Measurements from ENCODE around the gene MSANTD1.

The MSANTD1 gene

DNA sequence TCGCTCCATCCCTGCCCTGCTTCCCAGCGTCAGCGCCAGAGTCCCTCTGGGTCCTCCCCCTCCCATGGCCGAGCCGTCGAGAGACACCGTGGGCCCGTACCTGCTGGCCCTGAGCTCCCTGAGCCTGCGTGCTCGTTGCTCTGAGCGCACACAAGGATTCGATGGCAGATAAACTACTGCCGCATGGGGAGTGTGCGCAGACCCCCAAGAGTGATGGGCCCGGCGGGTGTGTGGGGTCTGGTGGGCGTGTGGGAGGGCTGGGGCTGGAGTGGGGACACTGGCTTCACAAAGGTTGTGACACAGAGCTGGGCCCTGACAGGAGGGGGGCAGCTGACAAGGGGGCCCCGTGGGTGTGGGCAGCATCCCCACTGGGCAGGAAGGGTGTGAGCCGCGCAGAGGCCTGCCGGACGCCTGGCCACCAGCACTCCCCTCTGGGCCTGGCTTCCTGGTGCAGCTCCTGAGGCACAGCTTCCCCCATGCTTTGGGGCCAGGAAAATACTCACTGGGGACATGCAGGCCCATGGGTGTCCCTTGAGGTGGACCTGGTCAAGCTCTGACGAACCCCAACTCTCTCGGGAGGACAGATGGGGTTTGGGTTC is 39.1 kb downstream of the MSANTD1 start:
- TF ChIP-seq, protein P1, sequence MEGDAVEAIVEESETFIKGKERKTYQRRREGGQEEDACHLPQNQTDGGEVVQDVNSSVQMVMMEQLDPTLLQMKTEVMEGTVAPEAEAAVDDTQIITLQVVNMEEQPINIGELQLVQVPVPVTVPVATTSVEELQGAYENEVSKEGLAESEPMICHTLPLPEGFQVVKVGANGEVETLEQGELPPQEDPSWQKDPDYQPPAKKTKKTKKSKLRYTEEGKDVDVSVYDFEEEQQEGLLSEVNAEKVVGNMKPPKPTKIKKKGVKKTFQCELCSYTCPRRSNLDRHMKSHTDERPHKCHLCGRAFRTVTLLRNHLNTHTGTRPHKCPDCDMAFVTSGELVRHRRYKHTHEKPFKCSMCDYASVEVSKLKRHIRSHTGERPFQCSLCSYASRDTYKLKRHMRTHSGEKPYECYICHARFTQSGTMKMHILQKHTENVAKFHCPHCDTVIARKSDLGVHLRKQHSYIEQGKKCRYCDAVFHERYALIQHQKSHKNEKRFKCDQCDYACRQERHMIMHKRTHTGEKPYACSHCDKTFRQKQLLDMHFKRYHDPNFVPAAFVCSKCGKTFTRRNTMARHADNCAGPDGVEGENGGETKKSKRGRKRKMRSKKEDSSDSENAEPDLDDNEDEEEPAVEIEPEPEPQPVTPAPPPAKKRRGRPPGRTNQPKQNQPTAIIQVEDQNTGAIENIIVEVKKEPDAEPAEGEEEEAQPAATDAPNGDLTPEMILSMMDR (IDR thresholded peaks at IDR 0.05) = no peak

GRCh38 chr4:3288571-3289094 is 39.7 kb downstream of the MSANTD1 start:
- TF ChIP-seq, protein P1 (IDR thresholded peaks at IDR 0.05) = no peak

DNA sequence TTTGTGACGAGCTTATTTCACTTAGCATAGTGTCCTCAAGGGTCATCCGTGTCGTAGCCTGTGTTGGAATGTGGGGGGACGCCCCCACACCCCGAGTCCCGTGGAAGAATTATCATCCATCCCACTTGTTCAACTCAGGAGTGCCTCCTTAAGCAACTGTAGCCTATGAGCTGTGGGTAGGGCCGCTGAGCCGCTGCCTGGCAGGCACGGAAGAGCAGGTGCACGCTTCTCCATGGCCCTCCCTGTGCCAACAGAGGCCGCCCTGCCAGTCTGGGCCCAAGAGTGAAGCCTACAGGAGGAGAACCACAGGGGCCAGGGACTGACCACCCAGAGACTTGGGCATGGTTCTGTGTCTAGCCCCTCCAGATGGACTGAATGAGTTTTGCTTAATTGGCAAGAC is 41.5 kb downstream of the MSANTD1 start:
- TF ChIP-seq, protein P1 (IDR thresholded peaks at IDR 0.05) = no peak

GRCh38 chr4:3290889-3291321 is 41.9 kb downstream of the MSANTD1 start:
- TF ChIP-seq, protein P1 (IDR thresholded peaks at IDR 0.05) = no peak

DNA sequence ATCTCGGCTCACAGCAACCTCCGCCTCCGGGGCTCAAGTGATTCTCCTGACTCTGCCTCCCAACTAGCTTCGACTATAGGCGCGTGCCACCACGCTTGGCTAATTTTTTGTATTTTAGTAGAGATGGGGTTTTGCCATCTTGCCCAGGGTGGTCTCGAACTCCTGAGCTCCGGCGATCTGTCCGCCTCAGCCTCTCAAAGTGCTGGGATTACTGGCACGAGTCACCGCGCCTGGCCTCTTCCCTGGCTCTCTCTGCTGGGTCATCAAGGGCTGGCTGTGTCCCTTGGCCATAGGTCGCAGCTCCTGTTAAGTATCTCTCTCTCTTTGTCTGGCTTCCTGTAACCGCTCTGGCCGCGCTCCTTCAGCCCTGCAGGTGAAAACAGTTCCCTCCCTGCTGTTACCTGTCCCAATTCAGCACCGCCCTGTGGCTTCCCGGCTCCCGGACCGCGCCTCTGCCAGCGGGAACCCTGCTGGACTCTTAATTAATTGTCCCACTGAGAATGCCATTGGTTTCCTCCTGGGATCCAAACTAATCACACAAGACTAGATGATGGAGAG is 42.5 kb downstream of the MSANTD1 start:
- TF ChIP-seq, protein P1 (IDR thresholded peaks at IDR 0.05) = no peak

DNA sequence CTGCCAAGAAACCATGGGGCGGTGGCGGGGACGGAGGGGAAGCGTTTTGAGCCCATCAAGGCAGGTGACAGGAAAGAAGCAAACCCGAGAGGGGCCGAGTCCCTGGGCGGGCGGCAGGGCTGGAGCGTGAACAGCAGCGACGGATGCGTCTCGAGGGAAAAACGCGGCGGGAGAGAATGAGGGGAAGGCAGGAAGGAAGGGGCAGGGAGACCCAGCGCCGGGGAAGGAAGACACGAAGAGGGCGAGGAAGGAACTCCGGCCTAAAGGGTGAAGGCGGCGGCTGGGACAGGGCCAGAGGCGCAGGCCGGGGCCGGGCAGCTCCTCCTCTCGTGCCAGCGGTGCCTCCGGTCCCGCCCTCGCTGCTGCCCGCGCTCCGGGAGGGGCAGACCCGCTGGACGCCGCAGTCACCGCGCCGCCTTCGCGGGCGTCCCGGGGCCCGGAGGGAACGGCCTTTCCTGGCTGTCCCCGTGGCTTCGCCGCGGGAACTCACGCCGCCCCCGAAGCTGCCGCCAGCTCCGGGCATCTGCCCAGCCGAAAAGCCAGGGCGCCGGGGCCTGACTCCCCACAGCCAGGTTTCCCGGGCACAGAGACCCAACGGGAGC is 43.1 kb downstream of the MSANTD1 start:
- TF ChIP-seq, protein P1 (IDR thresholded peaks at IDR 0.05) = no peak

DNA sequence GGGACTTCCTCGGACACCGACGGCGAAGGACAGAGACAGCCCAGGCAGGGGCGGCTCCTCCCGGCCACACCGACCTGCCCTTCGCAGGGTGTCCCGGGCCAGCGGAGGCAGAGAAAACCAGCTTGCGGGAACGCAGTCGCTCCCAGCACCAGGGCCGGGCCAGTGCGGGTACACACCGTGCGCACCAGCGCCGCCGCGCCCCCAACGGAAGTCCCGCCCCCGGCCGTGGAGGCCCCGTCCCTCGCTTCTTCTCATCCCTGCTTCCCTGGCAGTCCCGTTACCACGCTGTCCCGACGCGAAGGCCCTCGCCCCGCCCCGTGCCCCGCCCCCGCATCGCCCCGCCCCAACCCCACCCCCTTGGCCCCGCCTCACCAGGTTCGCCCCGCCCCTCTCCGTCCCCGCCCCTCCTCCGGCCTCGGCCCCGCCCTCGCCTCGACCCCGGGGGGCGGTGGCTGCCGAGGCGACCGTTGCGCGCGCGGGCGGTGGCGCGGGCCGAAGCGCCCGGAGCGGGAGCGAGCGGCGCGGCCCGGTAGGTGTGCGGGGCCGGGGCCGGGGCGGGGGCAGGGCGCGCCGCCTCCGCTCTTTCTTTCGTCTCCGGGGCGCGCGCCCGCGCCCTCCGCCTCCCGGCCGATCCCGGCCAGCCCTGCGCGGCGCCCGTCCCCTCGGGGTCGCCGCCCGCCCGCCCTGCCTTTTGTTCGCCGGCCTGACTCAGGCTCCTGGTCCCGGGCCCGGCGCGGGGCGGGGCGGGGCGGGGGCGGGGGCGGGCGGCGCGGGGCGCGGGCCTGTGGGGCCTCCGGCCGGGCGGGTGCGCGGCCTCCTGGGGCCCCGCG is 43.8 kb downstream of the MSANTD1 start, which contains the start of gene RGS12:
Gene RGS12, plus strand, starts transcription at position 451 of the 830 bp plus-strand sequence. CDS start 23,150 bp downstream, outside the sequence.
- TF ChIP-seq, protein P1 (IDR thresholded peaks at IDR 0.05) = no peak

Measured in LNCAP (cell line).